Uterine smooth muscle cell (primary cell): ENCODE results near the gene SNX22. TPM values are rescaled to one million over a fixed set of nuclear protein-coding genes. Genes with fewer than 3 reads are reported as not detected.

Source experiments
- total RNA-seq: library from RNA; depleted of rRNA; stranded (reverse); fragments of >200 nt; gene quantifications from 2 replicates; pipeline ENCODE4 v1.2.3, GENCODE V29; 2014

Gene SNX22
- total RNA-seq = 0.33 and 0.87 TPM in 2 replicates

DNA sequence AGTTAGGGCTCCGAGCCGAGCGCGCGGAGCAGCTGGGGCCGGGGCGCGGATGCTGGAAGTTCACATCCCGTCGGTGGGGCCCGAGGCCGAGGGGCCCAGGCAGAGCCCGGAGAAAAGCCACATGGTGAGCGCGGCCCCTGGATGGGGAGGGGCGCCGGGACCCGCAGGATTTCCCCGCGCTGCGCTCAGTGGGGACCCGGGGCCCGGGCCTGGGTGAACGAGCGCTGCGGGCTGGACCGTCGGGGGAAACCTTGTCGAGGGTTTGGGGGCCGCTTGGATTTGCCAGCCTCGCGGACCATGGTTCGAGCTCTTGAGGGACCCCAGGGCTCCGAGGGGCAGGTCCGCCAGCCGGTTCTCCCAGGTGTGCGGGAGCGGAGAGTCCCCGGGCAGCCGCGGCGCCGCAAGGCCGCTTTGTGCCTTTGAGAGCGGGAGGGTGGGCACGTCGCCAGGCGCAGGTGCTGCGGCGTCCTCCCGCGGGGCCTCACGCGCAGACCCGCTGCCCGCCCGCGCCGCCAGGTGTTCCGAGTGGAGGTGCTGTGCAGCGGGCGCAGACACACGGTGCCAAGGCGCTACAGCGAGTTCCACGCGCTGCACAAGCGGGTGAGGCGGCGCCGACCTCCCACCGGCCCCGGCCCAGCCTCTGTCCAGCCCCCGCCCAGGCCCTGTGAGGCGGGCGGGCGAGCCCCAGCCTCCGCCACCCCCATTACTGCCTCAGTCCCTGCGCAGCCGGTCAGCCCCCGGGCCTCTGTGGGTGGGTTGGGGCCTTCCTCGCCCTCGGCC lies at the start of gene SNX22:
SNX22 (plus strand) TSS at position 5 of the 780 bp plus-strand sequence; CDS start at position 50, 45 bp downstream.

GRCh38 chr15:64162869-64163658 lies 11.5 kb downstream of the SNX22 start, which contains the start of gene PPIB:
PPIB (minus strand) TSS chr15:64163022; CDS start chr15:64162986, 36 bp downstream.

Other genes with a start within 250 kb of the SNX22 start
- gene DAPK2, start 105.2 kb upstream of the SNX22 start, total RNA-seq = 4.2 and 5.8 TPM in 2 replicates
- gene CIAO2A, start 57.9 kb upstream of the SNX22 start, total RNA-seq = 79.6 and 80.0 TPM in 2 replicates
- gene SNX1, start 55.7 kb upstream of the SNX22 start, total RNA-seq = 57.8 and 66.7 TPM in 2 replicates
- gene PPIB, start 11.3 kb downstream of the SNX22 start, total RNA-seq = 1,045 and 1,505 TPM in 2 replicates
- gene CSNK1G1, start 204.4 kb downstream of the SNX22 start, total RNA-seq = 28.3 and 31.7 TPM in 2 replicates
- gene PCLAF, start 229.7 kb downstream of the SNX22 start, total RNA-seq = 25.0 and 44.9 TPM in 2 replicates
- 11.6 and 14.5 TPM in 2 replicates for gene TRIP4, start 236.1 kb downstream of the SNX22 start, total RNA-seq